AG04449 (cell line): ENCODE measurements around the gene LGR4.
"Not testable (repeated sequence)": the region's sequence is repeated elsewhere in the genome, so short reads cannot be mapped to it uniquely, and the experiment has no call there.

Experiments used
- CTCF ChIA-PET: fragments of 350-600 bp; formaldehyde crosslinking; extraction: SDS; loops from one replicate; lab custom pipeline; 2021; ENCODE audit warnings: antibody characterized with exemption; lab: Yijun Ruan, JAX
- POLR2A ChIA-PET: fragments of 400-600, 350-600 bp; formaldehyde crosslinking; extraction: SDS; loops from one replicate; lab custom pipeline; 2020; ENCODE audit warnings: antibody characterized with exemption, inconsistent platforms; lab: Yijun Ruan, JAX
- DNase-seq: peaks from one replicate; pipeline ENCODE4 v3.0.0-alpha.2; 2010; ENCODE audit warnings: low read depth, low spot score
- H3K4me3 ChIP-seq: 2 replicates; pipeline ENCODE4 v1.5.1; 2011; ENCODE audit warnings: low read depth, mild to moderate bottlenecking, control low read depth, low read length
- TF ChIP-seq, protein P1 (sequence below): IDR thresholded peaks from one replicate; pipeline ENCODE4 v1.5.1; 2011; ENCODE audit warnings: mild to moderate bottlenecking, moderate library complexity, low read length, control low read depth, inconsistent platforms; ENCODE audit not compliant: insufficient read depth; ENCODE audit errors: missing control alignments

The LGR4 gene

DNA sequence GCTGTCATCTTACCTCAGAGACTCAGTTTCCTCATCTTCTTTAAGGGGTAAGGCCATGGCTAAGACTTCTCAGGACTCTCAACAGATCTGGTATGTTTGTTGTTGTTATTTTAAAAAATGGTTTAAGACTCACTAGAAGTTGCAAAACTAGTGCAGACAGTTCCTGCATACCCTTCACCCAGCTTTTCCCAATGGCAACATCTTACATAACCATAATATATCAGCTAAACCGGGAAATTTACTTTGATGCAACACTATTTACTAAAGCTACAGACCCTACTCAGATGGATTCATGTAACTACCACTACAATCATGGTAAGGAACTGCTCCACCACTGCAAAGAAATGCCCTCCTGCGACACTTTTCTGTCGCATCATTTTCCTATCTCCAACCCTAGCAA lies 20.4 kb downstream of the LGR4 start:
- no peak overlapping the region for H3K4me3 ChIP-seq
- CTCF ChIA-PET, result no interaction called here

DNA sequence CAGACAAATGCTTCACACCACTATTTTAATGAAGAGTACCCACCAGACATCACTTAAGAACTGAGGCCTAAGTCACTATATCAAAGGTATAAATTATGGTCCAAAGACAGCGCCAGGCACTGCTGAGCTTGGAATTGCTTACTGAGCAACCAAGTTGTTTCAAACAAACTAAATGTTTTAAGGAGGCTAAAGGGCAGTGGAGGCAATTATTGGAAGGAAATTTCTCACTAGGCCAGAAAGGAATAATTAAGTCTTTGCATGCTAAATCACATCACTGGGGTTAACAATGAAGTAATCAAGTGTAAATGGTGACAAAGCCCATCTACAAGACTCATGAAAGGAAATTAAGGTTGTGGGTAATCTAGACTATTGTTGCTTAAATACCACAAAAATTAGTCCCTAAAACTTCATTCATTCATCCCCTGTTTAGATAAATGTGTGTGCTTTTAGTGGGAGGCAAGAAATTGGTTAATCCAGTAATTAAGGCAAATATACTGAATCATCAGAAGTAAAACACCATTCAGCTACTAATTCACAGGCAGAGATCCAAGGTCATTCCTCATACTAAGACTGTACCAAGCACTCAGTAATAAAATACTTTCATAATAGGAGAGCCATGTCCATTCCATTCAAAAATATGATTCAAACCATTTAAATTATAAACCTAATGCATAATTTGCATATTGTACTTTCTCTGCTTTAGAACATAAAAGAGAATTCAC lies 21.2 kb downstream of the LGR4 start:
- ChIA-PET POLR2A (no interaction called here), CTCF (no interaction called here)
- no peak overlapping the region for H3K4me3 ChIP-seq
- TF ChIP-seq, protein P1, sequence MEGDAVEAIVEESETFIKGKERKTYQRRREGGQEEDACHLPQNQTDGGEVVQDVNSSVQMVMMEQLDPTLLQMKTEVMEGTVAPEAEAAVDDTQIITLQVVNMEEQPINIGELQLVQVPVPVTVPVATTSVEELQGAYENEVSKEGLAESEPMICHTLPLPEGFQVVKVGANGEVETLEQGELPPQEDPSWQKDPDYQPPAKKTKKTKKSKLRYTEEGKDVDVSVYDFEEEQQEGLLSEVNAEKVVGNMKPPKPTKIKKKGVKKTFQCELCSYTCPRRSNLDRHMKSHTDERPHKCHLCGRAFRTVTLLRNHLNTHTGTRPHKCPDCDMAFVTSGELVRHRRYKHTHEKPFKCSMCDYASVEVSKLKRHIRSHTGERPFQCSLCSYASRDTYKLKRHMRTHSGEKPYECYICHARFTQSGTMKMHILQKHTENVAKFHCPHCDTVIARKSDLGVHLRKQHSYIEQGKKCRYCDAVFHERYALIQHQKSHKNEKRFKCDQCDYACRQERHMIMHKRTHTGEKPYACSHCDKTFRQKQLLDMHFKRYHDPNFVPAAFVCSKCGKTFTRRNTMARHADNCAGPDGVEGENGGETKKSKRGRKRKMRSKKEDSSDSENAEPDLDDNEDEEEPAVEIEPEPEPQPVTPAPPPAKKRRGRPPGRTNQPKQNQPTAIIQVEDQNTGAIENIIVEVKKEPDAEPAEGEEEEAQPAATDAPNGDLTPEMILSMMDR, result no peak
- no peak for DNase-seq

More for the DNA sequence above, 20.4 kb downstream of the LGR4 start:
- no peak for DNase-seq
- TF ChIP-seq, protein P1, result no peak
- POLR2A ChIA-PET, result no interaction called here

DNA sequence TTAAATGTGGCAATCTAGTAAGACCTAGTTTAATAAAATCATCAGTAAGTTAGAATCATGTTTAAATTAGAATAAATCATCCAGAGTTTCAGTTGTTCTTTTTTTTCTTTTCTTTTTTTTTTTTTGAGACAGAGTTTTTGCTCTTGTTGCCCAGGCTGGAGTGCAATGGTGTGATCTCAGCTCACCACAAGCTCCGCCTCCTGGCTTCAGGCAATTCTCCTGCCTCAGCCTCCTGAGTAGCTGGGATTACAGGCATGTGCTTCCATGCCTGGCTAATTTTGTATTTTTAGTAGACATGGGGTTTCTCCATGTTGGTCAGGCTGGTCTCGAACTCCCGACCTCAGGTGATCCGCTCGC lies 24.4 kb downstream of the LGR4 start:
- CTCF ChIA-PET, result interaction anchor here (1.4 to 1.6 kb wide), 2 partner anchors 9 to 152 kb away, joined by 5 to 6 read pairs; no protein-coding TSS in a partner anchor
- H3K4me3 ChIP-seq, DNase-seq, POLR2A ChIA-PET: not testable (repeated sequence)

DNA sequence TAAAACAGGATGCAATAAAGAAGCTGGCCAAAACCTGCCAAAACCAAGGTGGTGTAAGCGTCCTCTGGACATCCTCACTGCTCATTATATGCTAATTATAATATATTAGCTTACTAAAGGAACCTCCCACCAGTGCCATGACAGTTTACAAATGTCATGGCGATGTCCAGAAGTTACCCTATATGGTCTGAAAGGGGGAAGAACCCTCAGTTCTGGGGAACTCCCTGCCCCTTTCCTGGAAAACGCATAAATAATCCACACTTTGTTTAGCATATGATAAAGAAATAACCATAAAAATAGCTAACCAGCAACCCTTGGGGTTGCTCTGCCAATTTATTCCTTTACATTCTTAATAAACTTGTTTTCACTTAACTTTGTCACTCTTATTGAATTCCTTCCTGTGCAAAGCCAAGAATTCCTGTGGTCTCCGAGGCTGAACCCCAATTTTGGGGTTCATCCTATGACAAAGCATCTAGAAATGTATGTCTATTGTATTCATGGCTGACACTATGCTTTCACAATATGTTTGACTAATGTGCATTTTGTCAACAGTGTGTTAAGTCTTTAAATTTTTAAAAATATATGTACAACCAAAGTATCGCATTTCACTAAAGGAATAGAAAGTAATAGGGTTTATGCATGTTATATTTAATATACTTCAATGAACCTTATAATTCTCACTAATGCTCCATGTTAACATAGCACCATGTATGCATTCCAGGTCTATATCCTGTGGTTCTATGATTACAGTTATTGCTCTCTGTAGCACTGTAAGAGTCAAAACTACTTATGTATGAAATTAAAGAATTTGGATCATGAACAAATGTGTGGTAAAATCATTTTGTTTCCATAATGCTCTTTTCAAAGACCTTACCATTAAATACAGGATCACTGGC lies 25.1 kb downstream of the LGR4 start:
- CTCF ChIA-PET, result interaction anchor here (0.7 to 1.6 kb wide), 3 partner anchors 9 to 151 kb away, joined by 3 to 6 read pairs (median 5); no protein-coding TSS in a partner anchor
- H3K4me3 ChIP-seq, result no peak overlapping the region
- TF ChIP-seq, protein P1, result no peak
- POLR2A ChIA-PET, result no interaction called here
- DNase-seq, result no peak

DNA sequence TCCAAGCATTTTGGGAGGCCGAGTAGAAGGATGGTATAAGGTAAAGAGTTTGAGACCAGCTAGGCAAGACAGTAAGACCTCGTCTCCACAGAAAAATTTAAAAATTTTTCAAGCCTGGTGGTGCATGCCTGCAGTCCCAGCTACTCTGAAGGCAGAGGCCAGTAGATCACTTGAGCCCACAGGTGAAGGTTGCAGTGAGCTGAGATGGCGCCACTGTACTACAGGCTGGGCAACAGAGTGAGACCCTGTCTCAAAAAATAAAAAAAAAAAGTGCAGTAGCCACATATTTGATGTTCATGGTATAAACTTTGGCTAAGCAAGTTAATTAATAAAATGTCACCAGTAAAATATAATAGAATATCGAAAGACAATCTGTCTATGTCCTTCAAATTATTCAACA lies 27.0 kb downstream of the LGR4 start:
- CTCF ChIA-PET, result no interaction called here
- TF ChIP-seq, protein P1, result no peak
- no peak overlapping the region for H3K4me3 ChIP-seq
- POLR2A ChIA-PET, result no interaction called here
- no peak for DNase-seq

DNA sequence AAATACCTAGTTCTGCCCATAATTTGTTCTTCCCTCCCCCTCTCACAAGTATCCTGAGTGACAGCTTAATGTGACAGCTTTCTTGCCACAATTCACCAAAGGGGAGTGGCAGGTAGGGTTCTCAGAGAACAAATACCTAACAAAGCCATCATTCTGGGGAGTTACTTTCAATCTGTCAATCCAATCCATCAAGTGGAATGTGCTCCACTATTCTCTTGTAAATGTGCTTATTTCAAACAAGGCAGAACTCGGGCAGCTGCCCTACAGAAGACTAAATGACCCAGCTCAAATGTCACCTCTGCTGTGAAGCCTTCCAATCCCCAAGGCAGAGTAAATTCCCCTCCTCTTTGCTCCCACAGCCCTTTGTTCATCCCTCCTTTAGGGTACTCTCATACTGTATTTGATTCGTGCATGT lies 27.8 kb downstream of the LGR4 start:
- no peak for DNase-seq
- H3K4me3 ChIP-seq, result no peak overlapping the region
- TF ChIP-seq, protein P1, result no peak
- CTCF ChIA-PET, result interaction anchor here (0.9 to 2.6 kb wide), 3 partner anchors 17 to 149 kb away, joined by 4 to 8 read pairs (median 4); no protein-coding TSS in a partner anchor
- POLR2A ChIA-PET, result no interaction called here
